IMR-90 (cell line): Measurements from ENCODE around the gene ADIG. TPM values are rescaled to one million over a fixed set of nuclear protein-coding genes. Genes with fewer than 3 reads are reported as not detected.

Experiments
- ATAC-seq: fragments of 200-7000 bp; cut with Tn5 transposase; 2 replicates; pipeline ENCODE4 v1.9.1; 2020; ENCODE audit warnings: low read depth, mild to moderate bottlenecking, moderate library complexity
- BruUV-seq: library from RNA; stranded (reverse); fragments of 400-500 nt; replicated peaks from 2 replicates; lab custom pipeline; 2021; lab: Mats Ljungman, UMichigan
- CTCF ChIA-PET: fragments of 300-600 bp; formaldehyde crosslinking; extraction: SDS; loops from one replicate; lab custom pipeline; 2021; ENCODE audit warnings: antibody characterized with exemption; lab: Yijun Ruan, JAX
- POLR2A ChIA-PET: fragments of 300-600 bp; sonication (Branson Sonifier 250); formaldehyde crosslinking; loops from one replicate; lab custom pipeline; 2022; ENCODE audit warnings: antibody characterized with exemption; ENCODE audit not compliant: unreplicated experiment; lab: Charles Lee
- DNase-seq: peaks from one replicate; pipeline ENCODE4 v3.0.0; 2013
- H2AFZ ChIP-seq: replicated peaks from 2 replicates; pipeline ENCODE3; 2013; ENCODE audit warnings: low read length, mild to moderate bottlenecking; ENCODE audit not compliant: poor library complexity
- H2AK5ac ChIP-seq: 2 replicates; pipeline ENCODE4 v1.6.1; 2013; ENCODE audit warnings: low read depth, low read length, inconsistent platforms
- H2AK9ac ChIP-seq: replicated peaks from 2 replicates; pipeline ENCODE3; 2013; ENCODE audit warnings: mild to moderate bottlenecking, low read depth, low read length, moderate library complexity; ENCODE audit not compliant: poor library complexity
- H2BK120ac ChIP-seq: 2 replicates; pipeline ENCODE4 v1.6.1; 2013; ENCODE audit warnings: low read depth, low read length, inconsistent platforms
- H2BK15ac ChIP-seq: 3 replicates; pipeline ENCODE4 v1.6.1; 2013; ENCODE audit warnings: low read depth, low read length, inconsistent platforms
- H2BK20ac ChIP-seq: 2 replicates; pipeline ENCODE4 v1.6.1; 2013; ENCODE audit warnings: low read depth, mild to moderate bottlenecking, inconsistent platforms, low read length, moderate library complexity
- H2BK5ac ChIP-seq: 2 replicates; pipeline ENCODE4 v1.6.1; 2013; ENCODE audit warnings: mild to moderate bottlenecking, low read depth, low read length, inconsistent platforms; ENCODE audit not compliant: poor library complexity, severe bottlenecking
- H3K14ac ChIP-seq: replicated peaks from 2 replicates; pipeline ENCODE4 v1.6.1; 2013; ENCODE audit warnings: low read depth, low read length, inconsistent platforms
- H3K18ac ChIP-seq: 2 replicates; pipeline ENCODE4 v1.6.1; 2013; ENCODE audit warnings: low read depth, low read length, control low read depth
- H3K23ac ChIP-seq: 2 replicates; pipeline ENCODE4 v1.6.1; 2013; ENCODE audit warnings: low read depth, low read length, inconsistent platforms
- H3K27ac ChIP-seq: 2 replicates; pipeline ENCODE4 v1.5.1; 2013; ENCODE audit warnings: mild to moderate bottlenecking, control low read depth, low read length; ENCODE audit not compliant: insufficient read depth
- H3K27me3 ChIP-seq: 2 replicates; pipeline ENCODE4 v1.6.1; 2013; ENCODE audit warnings: low read length; ENCODE audit not compliant: control insufficient read depth, insufficient read depth
- H3K36me3 ChIP-seq: 2 replicates; pipeline ENCODE4 v1.6.1; 2013; ENCODE audit warnings: low read length, mixed read lengths; ENCODE audit not compliant: control insufficient read depth, insufficient read depth
- H3K4ac ChIP-seq: 2 replicates; pipeline ENCODE4 v1.6.1; 2013; ENCODE audit warnings: low read depth, low read length, inconsistent platforms
- H3K4me1 ChIP-seq: 2 replicates; pipeline ENCODE4 v1.6.1; 2013; ENCODE audit warnings: low read length, mixed read lengths; ENCODE audit not compliant: control insufficient read depth, insufficient read depth
- H3K4me2 ChIP-seq: 2 replicates; pipeline ENCODE4 v1.6.1; 2013; ENCODE audit warnings: low read depth, mild to moderate bottlenecking, control low read depth, low read length, moderate library complexity
- H3K4me3 ChIP-seq: 2 replicates; pipeline ENCODE4 v1.5.1; 2013; ENCODE audit warnings: low read depth, mild to moderate bottlenecking, control low read depth, low read length, moderate library complexity; ENCODE audit not compliant: insufficient read depth
- H3K56ac ChIP-seq: 2 replicates; pipeline ENCODE4 v1.6.1; 2013; ENCODE audit warnings: low read length, inconsistent platforms; ENCODE audit not compliant: insufficient read depth; ENCODE audit errors: extremely low read depth
- H3K79me1 ChIP-seq, 2 experiments: 2 replicates each; pipeline ENCODE4 v1.6.1; 2013; ENCODE audit warnings: low read length in 2 of 2, inconsistent platforms in 1 of 2, low read depth in 1 of 2
- H3K9ac ChIP-seq: 2 replicates; pipeline ENCODE4 v1.6.1; 2013; ENCODE audit warnings: low read depth, low read length, control low read depth
- H3K9me1 ChIP-seq: 2 replicates; pipeline ENCODE4 v1.6.1; 2013; ENCODE audit warnings: low read length, inconsistent platforms; ENCODE audit not compliant: insufficient read depth
- H3K9me3 ChIP-seq: 2 replicates; pipeline ENCODE4 v1.6.1; 2013; ENCODE audit warnings: low read length; ENCODE audit not compliant: control insufficient read depth, insufficient read depth
- H4K20me1 ChIP-seq: 2 replicates; pipeline ENCODE4 v1.6.1; 2013; ENCODE audit warnings: low read length, inconsistent platforms; ENCODE audit not compliant: insufficient read depth
- H4K5ac ChIP-seq: 2 replicates; pipeline ENCODE4 v1.6.1; 2013; ENCODE audit warnings: mild to moderate bottlenecking, low read depth, low read length, control low read depth
- H4K8ac ChIP-seq, 2 experiments: 2 replicates each; pipeline ENCODE4 v1.6.1; 2013; ENCODE audit warnings: low read depth in 2 of 2, low read length in 2 of 2, control low read depth in 1 of 2, inconsistent platforms in 1 of 2
- H4K91ac ChIP-seq: 2 replicates; pipeline ENCODE4 v1.6.1; 2013; ENCODE audit warnings: low read depth, low read length, inconsistent platforms; ENCODE audit not compliant: insufficient read depth
- CTCF ChIP-seq: conservative IDR thresholded peaks from 2 replicates; pipeline ENCODE4 v1.5.1; 2012; ENCODE audit warnings: mild to moderate bottlenecking, low read depth, low read length, improper control_type of control experiment
- WGBS, 2 experiments: methylation state at CpG; one replicate each; pipeline versions ENCODE4 v1.1.5 to v1.1.7; 2013; ENCODE audit warnings: missing lambda C conversion rate in 2 of 2; ENCODE audit not compliant: insufficient read length in 1 of 2; ENCODE audit errors: extremely low coverage in 2 of 2; 5-methylcytosine and 5-hydroxymethylcytosine counted together
- dilution Hi-C: fragments of 300-500 bp; cut with HindIII; formaldehyde crosslinking; loops from one replicate; pipeline ENCODE4 v1.14.3; 2018; ENCODE audit warnings: low sequenced_read_pairs; ENCODE audit not compliant: unreplicated experiment
- in situ Hi-C: fragments of 300-500 bp; cut with MboI; formaldehyde crosslinking; loops from 3 replicates; pipeline ENCODE4 v1.14.3; 2019; ENCODE audit warnings: low sequenced_read_pairs, inconsistent platforms, mixed read lengths
- intact Hi-C: fragments of 100-400 bp; cut with micrococcal nuclease; formaldehyde crosslinking; loops from 2 replicates; pipeline ENCODE4 v1.10.0; 2022
- polyA plus RNA-seq, 3 experiments: library from polyadenylated mRNA; depleted of rRNA; stranded (reverse); fragments of >200 nt; gene quantifications; 2 replicates each; pipeline ENCODE4 v1.2.3, GENCODE V29; 2012; ENCODE audit warnings: low replicate concordance in 1 of 3
- total RNA-seq: library from RNA; depleted of rRNA; stranded (reverse); fragments of >200 nt; gene quantifications from 2 replicates; pipeline ENCODE4 v1.2.3, GENCODE V29; 2012

Gene ADIG
- total and polyA plus RNA-seq, 2 of the 4 experiments (the other 2 are of a cell fraction): not detected

DNA sequence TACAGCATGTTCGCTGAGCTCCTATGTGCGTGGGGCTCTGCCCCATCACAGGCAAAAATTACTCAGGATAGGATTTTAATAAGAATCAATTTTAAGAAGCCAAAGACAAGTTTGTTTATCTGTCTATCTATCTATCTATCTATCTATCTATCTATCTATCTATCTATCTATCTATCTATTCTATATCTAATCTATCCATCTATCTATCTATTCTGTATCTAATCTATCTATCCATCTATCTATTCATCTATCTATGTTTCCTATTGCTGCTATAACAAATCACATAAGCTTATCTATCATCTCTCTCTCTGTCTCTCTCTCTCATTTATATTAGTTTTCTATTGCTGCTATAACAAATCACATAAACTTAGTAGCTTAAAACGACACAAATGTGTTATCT lies 22.3 kb downstream of the ADIG start:
- no peak overlapping the region for H2BK20ac ChIP-seq
- no peak overlapping the region for H3K56ac ChIP-seq
- ChIA-PET CTCF (no interaction called here), POLR2A (interaction anchor here (0.6 kb wide), 1 partner anchor 8 kb away, joined by 3 read pairs; no protein-coding TSS in a partner anchor)
- no peak overlapping the region for H2AFZ ChIP-seq
- H2AK9ac ChIP-seq: no peak overlapping the region
- no peak overlapping the region for H2BK5ac ChIP-seq
- dilution Hi-C loops (no loop called here), in situ Hi-C loops (no loop called here), intact Hi-C loops (no loop called here)
- WGBS, 2 experiments: 0% methylated on average over 1 of the region's 3 CpGs; no CpG with 5 or more reads in 1 of the 2 experiments
- H3K4ac ChIP-seq: no peak overlapping the region
- peaks cover 49% of the 10 kb centered on the region for H3K27me3 ChIP-seq
- H3K14ac ChIP-seq: no peak overlapping the region
- no peak overlapping the region for H4K8ac ChIP-seq
- H3K27ac ChIP-seq: no peak overlapping the region
- H3K9me1 ChIP-seq: no peaks in the 10 kb centered on the region
- H3K23ac ChIP-seq: no peak overlapping the region
- no peak overlapping the region for H3K4me3 ChIP-seq
- no peaks in the 10 kb centered on the region for H3K36me3 ChIP-seq
- H3K18ac ChIP-seq: no peak overlapping the region
- no peak overlapping the region for H2BK120ac ChIP-seq
- no peak overlapping the region for H2BK15ac ChIP-seq
- TF ChIP-seq CTCF: no peak
- no peaks in the 10 kb centered on the region for H3K9me3 ChIP-seq
- BruUV-seq: no TSS peak
- H4K20me1 ChIP-seq: no peaks in the 10 kb centered on the region
- DNase-seq (no peak), ATAC-seq (no peak)
- no peak overlapping the region for H3K4me2 ChIP-seq
- H2AK5ac ChIP-seq: no peak overlapping the region
- no peak overlapping the region for H4K91ac ChIP-seq
- no peak overlapping the region for H4K5ac ChIP-seq
- no peaks in the 10 kb centered on the region for H3K79me1 ChIP-seq
- no peak overlapping the region for H3K9ac ChIP-seq
- H3K4me1 ChIP-seq: no peaks in the 10 kb centered on the region
